ENCODE data around the gene GPATCH8. TPM values are rescaled to one million over a fixed set of nuclear protein-coding genes. Genes with fewer than 3 reads are reported as not detected.
A peak's percentile ranks its signal among the peaks of the same experiment; 100 is the strongest.

GPATCH8 gene
- total RNA-seq, 5 donors from 2014 or later (not counting 1 experiment from before 2014, with no cell fraction given): 68.1 to 86.0 (median 69.0) TPM

GRCh38 chr17:44352828-44353671 is 150.2 kb downstream of the GPATCH8 start:
- ChIA-PET CTCF (interaction anchor here (0.5 to 0.8 kb wide), 3 partner anchors 11 to 153 kb away, joined by 3 to 6 read pairs (median 3); no protein-coding TSS in a partner anchor), POLR2A (no interaction called here)
- no peak for ATAC-seq (replicated peaks in 1 of 4)
- Histone ChIP-seq H3K4me3 (ENCODE audit: control insufficient read depth in 1 of 2, extremely low read depth in 1 of 2, low read length in 1 of 2) (no peak overlapping the region), H3K27me3 (replicated peaks in 1 of 2; ENCODE audit: control insufficient read depth in 2 of 2, extremely low read depth in 1 of 2, insufficient read depth in 2 of 2, low read length in 1 of 2) (peaks cover 0 to 20% of the 10 kb centered on the region in 2 experiments), H3K36me3 (ENCODE audit: control insufficient read depth in 2 of 2, extremely low read depth in 1 of 2, insufficient read depth in 1 of 2, low read length in 1 of 2) (peaks cover 0 to 9% of the 10 kb centered on the region in 2 donors), H3K4me1 (ENCODE audit: control insufficient read depth in 1 of 2, extremely low read depth in 1 of 2, insufficient read depth in 2 of 2, low read length in 2 of 2) (peaks cover 0 to 15% of the 10 kb centered on the region in 2 experiments), H3K9me3 (no peaks in the 10 kb centered on the region), H3K27ac (ENCODE audit: low read length) (no peak overlapping the region)
- Mint-ChIP-seq H3K4me3 (peak overlapping the region; percentile 64 to 70 (median 65)), H3K27me3 (no peaks in the 10 kb centered on the region), H3K36me3 (peaks cover 3% of the 10 kb centered on the region), H3K9me3 (no peaks in the 10 kb centered on the region), H3K4me1 (peaks cover 4 to 15% (median 5%) of the 10 kb centered on the region in 3 donors), H3K27ac (no peak overlapping the region)
- WGBS (ENCODE audit: insufficient coverage): 48% methylated on average over 18 of the region's 22 CpGs
- no peak for DNase-seq

GRCh38 chr17:44351961-44352827 is 151.0 kb downstream of the GPATCH8 start:
- Mint-ChIP-seq H3K27ac (no peak overlapping the region), H3K4me1 (peaks cover 4 to 16% (median 5%) of the 10 kb centered on the region in 3 donors), H3K4me3 (peak overlapping the region; percentile 64 to 70 (median 65)), H3K36me3 (peaks cover 3% of the 10 kb centered on the region), H3K27me3 (no peaks in the 10 kb centered on the region), H3K9me3 (no peaks in the 10 kb centered on the region)
- POLR2A ChIA-PET: no interaction called here
- Histone ChIP-seq H3K27ac (ENCODE audit: low read length) (no peak overlapping the region), H3K9me3 (no peaks in the 10 kb centered on the region), H3K4me1 (ENCODE audit: control insufficient read depth in 1 of 2, extremely low read depth in 1 of 2, insufficient read depth in 2 of 2, low read length in 2 of 2) (peaks cover 0 to 15% of the 10 kb centered on the region in 2 experiments), H3K27me3 (replicated peaks in 1 of 2; ENCODE audit: control insufficient read depth in 2 of 2, extremely low read depth in 1 of 2, insufficient read depth in 2 of 2, low read length in 1 of 2) (peaks cover 0 to 20% of the 10 kb centered on the region in 2 experiments), H3K36me3 (ENCODE audit: control insufficient read depth in 2 of 2, extremely low read depth in 1 of 2, insufficient read depth in 1 of 2, low read length in 1 of 2) (peaks cover 0 to 9% of the 10 kb centered on the region in 2 donors), H3K4me3 (ENCODE audit: control insufficient read depth in 1 of 2, extremely low read depth in 1 of 2, low read length in 1 of 2) (no peak overlapping the region)
- CTCF ChIA-PET: interaction anchor here in 1 of 2 donors (0.8 kb wide), 1 partner anchor 12 kb away, joined by 6 read pairs; no protein-coding TSS in a partner anchor
- ATAC-seq (replicated peaks in 1 of 4) (no peak), DNase-seq (no peak)
- WGBS (ENCODE audit: insufficient coverage): 90% methylated on average over 32 of the region's 36 CpGs

- POLR2A ChIA-PET: no interaction called here
- CTCF ChIA-PET: no interaction called here
- Mint-ChIP-seq H3K9me3 (no peaks in the 10 kb centered on the region), H3K4me3 (no peak overlapping the region), H3K27ac (no peak overlapping the region), H3K4me1 (peaks cover 5 to 17% (median 6%) of the 10 kb centered on the region in 3 donors), H3K27me3 (no peaks in the 10 kb centered on the region), H3K36me3 (peaks cover 3% of the 10 kb centered on the region)
- 95% methylated on average over 3 of the region's 8 CpGs for WGBS (ENCODE audit: insufficient coverage)
- peaks cover 0 to 9% of the 10 kb centered on the region in 2 donors for H3K36me3 ChIP-seq (ENCODE audit: control insufficient read depth in 2 of 2, extremely low read depth in 1 of 2, insufficient read depth in 1 of 2, low read length in 1 of 2)
- H3K4me1 ChIP-seq (ENCODE audit: control insufficient read depth in 1 of 2, extremely low read depth in 1 of 2, insufficient read depth in 2 of 2, low read length in 2 of 2): peaks cover 0 to 15% of the 10 kb centered on the region in 2 experiments
- no peak overlapping the region for H3K27ac ChIP-seq (ENCODE audit: low read length)
- no peak for DNase-seq
- H3K9me3 ChIP-seq: no peaks in the 10 kb centered on the region
- H3K4me3 ChIP-seq (ENCODE audit: control insufficient read depth in 1 of 2, extremely low read depth in 1 of 2, low read length in 1 of 2): no peak overlapping the region
- no peak for ATAC-seq (replicated peaks in 1 of 4)
- peaks cover 0 to 20% of the 10 kb centered on the region in 2 experiments for H3K27me3 ChIP-seq (replicated peaks in 1 of 2; ENCODE audit: control insufficient read depth in 2 of 2, extremely low read depth in 1 of 2, insufficient read depth in 2 of 2, low read length in 1 of 2)
Observed at GRCh38 chr17:44351464-44351863, 151.7 kb downstream of the GPATCH8 start.

- H3K4me1 Mint-ChIP-seq: peaks cover 12 to 24% (median 12%) of the 10 kb centered on the region in 3 donors
Observed at GRCh38 chr17:44350733-44351226, 152.4 kb downstream of the GPATCH8 start.

GRCh38 chr17:44349553-44350070 is 153.6 kb downstream of the GPATCH8 start:
- peaks cover 0 to 9% of the 10 kb centered on the region in 2 donors for H3K36me3 ChIP-seq (ENCODE audit: control insufficient read depth in 2 of 2, extremely low read depth in 1 of 2, insufficient read depth in 1 of 2, low read length in 1 of 2)
- no peaks in the 10 kb centered on the region for H3K9me3 Mint-ChIP-seq
- H3K27ac ChIP-seq (ENCODE audit: low read length): no peak overlapping the region
- ChIA-PET CTCF (interaction anchor here (0.6 to 1.0 kb wide), 2 partner anchors 143 to 590 kb away, joined by 3 to 6 read pairs; no protein-coding TSS in a partner anchor), POLR2A (no interaction called here)
- H3K27ac Mint-ChIP-seq: no peak overlapping the region
- H3K4me1 ChIP-seq (ENCODE audit: control insufficient read depth in 1 of 2, extremely low read depth in 1 of 2, insufficient read depth in 2 of 2, low read length in 2 of 2): peaks cover 2 to 31% of the 10 kb centered on the region in 2 experiments
- H3K4me3 ChIP-seq (ENCODE audit: control insufficient read depth in 1 of 2, extremely low read depth in 1 of 2, low read length in 1 of 2): no peak overlapping the region
- ATAC-seq (replicated peaks in 1 of 4) (no peak), DNase-seq (no peak)
- no peak overlapping the region for H3K4me3 Mint-ChIP-seq
- 91% methylated on average over 11 of the region's 12 CpGs for WGBS (ENCODE audit: insufficient coverage)
- H3K9me3 ChIP-seq: no peaks in the 10 kb centered on the region
- no peaks in the 10 kb centered on the region for H3K27me3 Mint-ChIP-seq
- peaks cover 0 to 13% of the 10 kb centered on the region in 2 experiments for H3K27me3 ChIP-seq (replicated peaks in 1 of 2; ENCODE audit: control insufficient read depth in 2 of 2, extremely low read depth in 1 of 2, insufficient read depth in 2 of 2, low read length in 1 of 2)
- peaks cover 19 to 32% (median 24%) of the 10 kb centered on the region in 3 donors for H3K4me1 Mint-ChIP-seq
- H3K36me3 Mint-ChIP-seq: peaks cover 3% of the 10 kb centered on the region

More at GRCh38 chr17:44350733-44351226, 152.4 kb downstream of the GPATCH8 start:
- Histone ChIP-seq H3K36me3 (ENCODE audit: control insufficient read depth in 2 of 2, extremely low read depth in 1 of 2, insufficient read depth in 1 of 2, low read length in 1 of 2) (peaks cover 0 to 9% of the 10 kb centered on the region in 2 donors), H3K9me3 (no peaks in the 10 kb centered on the region), H3K27me3 (replicated peaks in 1 of 2; ENCODE audit: control insufficient read depth in 2 of 2, extremely low read depth in 1 of 2, insufficient read depth in 2 of 2, low read length in 1 of 2) (peaks cover 0 to 18% of the 10 kb centered on the region in 2 experiments), H3K4me1 (ENCODE audit: control insufficient read depth in 1 of 2, extremely low read depth in 1 of 2, insufficient read depth in 2 of 2, low read length in 2 of 2) (peaks cover 1 to 22% of the 10 kb centered on the region in 2 experiments), H3K4me3 (ENCODE audit: control insufficient read depth in 1 of 2, extremely low read depth in 1 of 2, low read length in 1 of 2) (no peak overlapping the region), H3K27ac (ENCODE audit: low read length) (no peak overlapping the region)
- peak overlapping the region in 1 of 3 donors; percentile 13 for H3K4me3 Mint-ChIP-seq
- ATAC-seq (replicated peaks in 1 of 4) (peak; percentile 67 to 74 (median 68)), DNase-seq (peak in 34 of 35 experiments; percentile 34 to 82 (median 59))
- 60% methylated on average over 6 of the region's 6 CpGs for WGBS (ENCODE audit: insufficient coverage)
- CTCF ChIA-PET: no interaction called here
- H3K9me3 Mint-ChIP-seq: no peaks in the 10 kb centered on the region
- no peaks in the 10 kb centered on the region for H3K27me3 Mint-ChIP-seq
- POLR2A ChIA-PET: no interaction called here
- H3K27ac Mint-ChIP-seq: no peak overlapping the region
- H3K36me3 Mint-ChIP-seq: peaks cover 3% of the 10 kb centered on the region
